ENCODE results near the gene ASTN1.

DNA sequence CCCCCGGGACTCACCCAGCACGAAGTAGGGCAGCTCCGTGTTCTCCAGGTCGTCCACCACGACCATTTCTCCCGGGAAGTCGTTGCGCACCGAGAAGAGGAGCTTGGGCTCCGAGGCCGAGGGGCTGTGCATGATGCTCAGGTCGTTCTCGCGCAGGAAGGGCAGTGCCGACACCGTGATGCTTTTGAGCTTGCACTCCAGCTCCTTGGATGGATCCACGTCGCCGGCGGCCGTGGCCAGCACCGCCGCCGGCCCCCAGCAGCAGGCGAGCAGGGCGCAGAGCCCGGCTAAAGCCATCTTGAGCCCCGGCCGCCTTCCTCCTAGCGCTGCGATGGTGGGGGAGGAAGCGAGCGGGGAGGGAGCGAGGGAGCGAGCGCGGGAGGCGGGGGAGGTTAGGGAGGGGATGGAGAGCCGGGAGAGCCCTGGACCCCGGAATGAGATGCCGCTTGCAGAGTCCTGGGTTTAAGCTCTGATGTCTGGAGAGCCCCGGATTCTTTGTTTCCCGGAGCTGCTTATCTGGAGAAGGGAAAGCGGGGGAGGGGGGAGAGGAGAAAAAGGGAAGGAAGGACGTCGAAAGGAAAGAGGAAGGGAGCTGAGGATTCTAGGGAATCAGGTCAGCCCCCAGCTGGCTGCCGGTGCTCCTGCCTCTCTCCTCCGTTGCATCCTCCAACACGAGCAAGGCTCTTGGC, at the start of gene ASTN1:
- TF ChIP-seq TARDBP (IDR thresholded peaks at IDR 0.05) (no peak), BHLHE40 (IDR thresholded peaks at IDR 0.05; ENCODE audit: borderline replicate concordance) (no peak), FOXM1 (IDR thresholded peaks at IDR 0.05; ENCODE audit: borderline replicate concordance) (no peak), FOXK2 (IDR thresholded peaks at IDR 0.05) (no peak), ZNF384 (IDR thresholded peaks at IDR 0.05) (no peak)

Measured in HEK293T (cell line).